ENCODE data around the gene CEP128.
"Not testable (repeated sequence)": the region's sequence is repeated elsewhere in the genome, so short reads cannot be mapped to it uniquely, and the experiment has no call there.

The CEP128 gene

GRCh38 chr14:80953211-80953610 is 11.7 kb upstream of the CEP128 start:
- not testable (repeated sequence) for DNase-seq

- DNase-seq = no peak
Measured at GRCh38 chr14:80951491-80951890, 10.0 kb upstream of the CEP128 start.

- no peak for DNase-seq
Measured at GRCh38 chr14:80948291-80948690, 6.8 kb upstream of the CEP128 start.

- DNase-seq = peak in 1 of 2 donors; percentile 48
Measured at GRCh38 chr14:80946797-80947196, 5.3 kb upstream of the CEP128 start.

- DNase-seq = no peak
Measured at GRCh38 chr14:80946187-80946586, 4.6 kb upstream of the CEP128 start.

- no peak for DNase-seq
Measured at GRCh38 chr14:80944861-80945617, 3.5 kb upstream of the CEP128 start.

- no peak for DNase-seq
Measured at GRCh38 chr14:80942191-80942600, 658 bp upstream of the CEP128 start.

GRCh38 chr14:80940146-80940545 is 1.4 kb downstream of the CEP128 start:
- no peak for DNase-seq

GRCh38 chr14:80933686-80934085 is 7.9 kb downstream of the CEP128 start:
- DNase-seq = no peak

- no peak for DNase-seq
Measured at GRCh38 chr14:80933282-80933681, 8.3 kb downstream of the CEP128 start.

GRCh38 chr14:80930836-80931389 is 10.6 kb downstream of the CEP128 start:
- DNase-seq = peak; percentile 55 to 69

- no peak for DNase-seq
Measured at GRCh38 chr14:80930095-80930494, 11.4 kb downstream of the CEP128 start.

- DNase-seq = no peak
Measured at GRCh38 chr14:80927083-80927989, 14.2 kb downstream of the CEP128 start.

- DNase-seq = no peak
Measured at GRCh38 chr14:80926397-80927082, 15.0 kb downstream of the CEP128 start.

- DNase-seq = no peak
Measured at GRCh38 chr14:80924365-80925103, 17.0 kb downstream of the CEP128 start.

- no peak for DNase-seq
Measured at GRCh38 chr14:80923368-80923767, 18.2 kb downstream of the CEP128 start.

- no peak for DNase-seq
Measured at GRCh38 chr14:80919622-80920021, 21.9 kb downstream of the CEP128 start.

GRCh38 chr14:80912013-80912412 is 29.5 kb downstream of the CEP128 start:
- DNase-seq = not testable (repeated sequence)

GRCh38 chr14:80906946-80907345 is 34.6 kb downstream of the CEP128 start:
- DNase-seq = no peak

- DNase-seq = no peak
Measured at GRCh38 chr14:80906336-80906735, 35.2 kb downstream of the CEP128 start.

- DNase-seq = no peak
Measured at GRCh38 chr14:80902608-80903007, 38.9 kb downstream of the CEP128 start.

- DNase-seq = no peak
Measured at GRCh38 chr14:80901822-80902221, 39.7 kb downstream of the CEP128 start.

Measured in inflammatory macrophage (primary cell).